Gastrocnemius medialis (tissue), 4 donors: ENCODE data around the gene HSFY1.
"Not testable (repeated sequence)": the region's sequence is repeated elsewhere in the genome, so short reads cannot be mapped to it uniquely, and the experiment has no call there.

ENCODE experiments used
- CTCF ChIP-seq, 5 experiments: fragments of 450-650 bp in 3 of 5; fragments of 200-600 bp in 2 of 5; sonication (generic) in 2 of 5; IDR thresholded peaks in 4 of 5; conservative IDR thresholded peaks in 1 of 5; 1 replicate in 4 of 5; 2 replicates in 1 of 5; pipeline ENCODE4 v1.5.1; 2016 to 2019; ENCODE audit warnings: antibody characterized with exemption in 5 of 5, mild to moderate bottlenecking in 3 of 5, moderate library complexity in 3 of 5
- POLR2A ChIP-seq, 2 donors: fragments of 450-650 bp; IDR thresholded peaks; one replicate each; pipeline ENCODE4 v1.6.1; 2017; ENCODE audit warnings: antibody characterized with exemption in 2 of 2, mild to moderate bottlenecking in 2 of 2, moderate library complexity in 2 of 2

- TF ChIP-seq CTCF (IDR thresholded peaks at IDR 0.05 in 4 of 5, conservative IDR thresholded peaks at IDR 0.05 in 1 of 5); POLR2A (IDR thresholded peaks at IDR 0.05): not testable (repeated sequence)
Measured at GRCh38 chrY:18553132-18553531, 6.6 kb downstream of the HSFY1 start.
